HepG2 (cell line): ENCODE measurements around the gene IL21R. TPM values are rescaled to one million over a fixed set of nuclear protein-coding genes. Genes with fewer than 3 reads are reported as not detected.

ENCODE experiments used
- BRD4 ChIP-seq: sonication (generic); formaldehyde crosslinking; IDR thresholded peaks from 2 replicates; pipeline ENCODE4 v1.4.0; 2020; ENCODE audit warnings: missing genetic modification reagents
- CBX5 ChIP-seq: sonication (generic); formaldehyde crosslinking; IDR thresholded peaks from 2 replicates; pipeline ENCODE4 v1.4.0; 2020; ENCODE audit warnings: missing genetic modification reagents, borderline replicate concordance
- EHMT2 ChIP-seq: fragments of 200-600 bp; sonication (generic); IDR thresholded peaks from 2 replicates; pipeline ENCODE4 v1.7.0; 2017; ENCODE audit warnings: antibody characterized with exemption, low read depth, low read length, borderline replicate concordance
- ETV5 ChIP-seq: IDR thresholded peaks from 2 replicates; pipeline ENCODE4 v1.6.1; 2018; ENCODE audit warnings: missing biosample characterization, missing genetic modification reagents, inconsistent platforms, borderline replicate concordance
- FOSL2 ChIP-seq: sonication (generic); formaldehyde crosslinking; IDR thresholded peaks from 2 replicates; pipeline ENCODE4 v1.4.0; 2020; ENCODE audit warnings: missing genetic modification reagents
- JUND ChIP-seq: sonication (generic); formaldehyde crosslinking; IDR thresholded peaks from 2 replicates; pipeline ENCODE4 v1.8.0; 2022; ENCODE audit warnings: mild to moderate bottlenecking, missing genetic modification reagents
- MIER2 ChIP-seq: IDR thresholded peaks from 2 replicates; pipeline ENCODE4 v1.6.1; 2016; ENCODE audit warnings: missing biosample characterization, missing genetic modification reagents
- MIER3 ChIP-seq: IDR thresholded peaks from 2 replicates; pipeline ENCODE4 v1.6.1; 2016; ENCODE audit warnings: missing compliant biosample characterization, borderline replicate concordance
- NCOA1 ChIP-seq: sonication (generic); formaldehyde crosslinking; IDR thresholded peaks from 2 replicates; pipeline ENCODE4 v1.9.0; 2021; ENCODE audit warnings: missing genetic modification reagents
- NR2F6 ChIP-seq, 2 experiments: IDR thresholded peaks; 2 replicates each; pipeline ENCODE4 v1.6.1; 2016; ENCODE audit warnings: antibody characterized with exemption in 1 of 2, mild to moderate bottlenecking in 1 of 2
- RNF2 ChIP-seq: fragments of 450-650 bp; conservative IDR thresholded peaks from 2 replicates; pipeline ENCODE4 v1.6.1; 2016; ENCODE audit warnings: low read depth
- RXRB ChIP-seq: IDR thresholded peaks from 2 replicates; pipeline ENCODE4 v1.6.1; 2016; ENCODE audit warnings: borderline replicate concordance, missing genetic modification reagents, missing compliant biosample characterization
- SAP130 ChIP-seq: IDR thresholded peaks from 2 replicates; pipeline ENCODE4 v1.6.1; 2016; ENCODE audit warnings: low read depth
- SIX4 ChIP-seq: sonication (generic); formaldehyde crosslinking; IDR thresholded peaks from 2 replicates; pipeline ENCODE4 v1.4.0; 2020; ENCODE audit warnings: missing genetic modification reagents
- SMARCC2 ChIP-seq: fragments of 450-650 bp; IDR thresholded peaks from 2 replicates; pipeline ENCODE4 v1.6.1; 2017; ENCODE audit warnings: antibody characterized with exemption, mild to moderate bottlenecking
- SYNCRIP ChIP-seq: fragments of 200-400 bp; formaldehyde crosslinking; IDR thresholded peaks from 2 replicates; pipeline ENCODE4 v1.6.1; 2018; ENCODE audit warnings: mild to moderate bottlenecking, low read depth, low read length; ENCODE audit not compliant: insufficient read depth
- TARDBP ChIP-seq: sonication (generic); formaldehyde crosslinking; IDR thresholded peaks from 2 replicates; pipeline ENCODE4 v1.8.0; 2022; ENCODE audit warnings: mild to moderate bottlenecking, missing genetic modification reagents
- ZNF12 ChIP-seq: sonication (generic); formaldehyde crosslinking; IDR thresholded peaks from 2 replicates; pipeline ENCODE4 v1.5.0; 2020; ENCODE audit warnings: missing genetic modification reagents
- polyA plus RNA-seq, 8 experiments: library from polyadenylated mRNA; depleted of rRNA in 3 of 8; stranded (reverse) in 7 of 8; unstranded in 1 of 8; fragments of >200 nt; fragmentation: Illumina TruSeq in 4 of 8; extraction: Trizol in 4 of 8; gene quantifications; 2 replicates each; pipeline versions ENCODE4 v1.2.1 to v1.2.3, GENCODE V29; 2011 to 2016; ENCODE audit warnings: low read depth in 4 of 8, missing spikeins in 1 of 8, mixed read lengths in 1 of 8; ENCODE audit not compliant: insufficient read depth in 1 of 8
- total RNA-seq, 5 experiments: library from RNA; depleted of rRNA; stranded (reverse); fragments of >200 nt; fragmentation: Illumina TruSeq; extraction: Trizol; gene quantifications; 2 replicates each; pipeline ENCODE4 v1.2.3, GENCODE V29; 2016; ENCODE audit warnings: low read depth in 1 of 5
- TF ChIP-seq, protein P1 (sequence below): sonication (generic); formaldehyde crosslinking; IDR thresholded peaks from 2 replicates; pipeline ENCODE4 v1.5.1; 2020; ENCODE audit warnings: mild to moderate bottlenecking, moderate library complexity, missing genetic modification reagents
- TF ChIP-seq, protein P2 (sequence below): IDR thresholded peaks from 2 replicates; pipeline ENCODE4 v1.6.1; 2018; ENCODE audit warnings: missing genetic modification reagents, mild to moderate bottlenecking, missing compliant biosample characterization
- TF ChIP-seq, protein P3 (sequence below): sonication (generic); formaldehyde crosslinking; IDR thresholded peaks from 2 replicates; pipeline ENCODE4 v1.4.0; 2020; ENCODE audit warnings: missing genetic modification reagents
- TF ChIP-seq, protein P4 (sequence below): sonication (generic); formaldehyde crosslinking; IDR thresholded peaks from 2 replicates; pipeline ENCODE4 v1.4.0; 2020; ENCODE audit warnings: missing genetic modification reagents, low read depth, mild to moderate bottlenecking, borderline replicate concordance
- TF ChIP-seq, protein P5 (sequence below): IDR thresholded peaks from 2 replicates; pipeline ENCODE4 v1.4.0; 2020; ENCODE audit warnings: mild to moderate bottlenecking, missing genetic modification reagents

IL21R gene
- total and polyA plus RNA-seq, 2 of the 13 experiments (the other 11 are each of a cell fraction or from before 2014, with no cell fraction given), result 0.49 to 0.64 TPM

DNA sequence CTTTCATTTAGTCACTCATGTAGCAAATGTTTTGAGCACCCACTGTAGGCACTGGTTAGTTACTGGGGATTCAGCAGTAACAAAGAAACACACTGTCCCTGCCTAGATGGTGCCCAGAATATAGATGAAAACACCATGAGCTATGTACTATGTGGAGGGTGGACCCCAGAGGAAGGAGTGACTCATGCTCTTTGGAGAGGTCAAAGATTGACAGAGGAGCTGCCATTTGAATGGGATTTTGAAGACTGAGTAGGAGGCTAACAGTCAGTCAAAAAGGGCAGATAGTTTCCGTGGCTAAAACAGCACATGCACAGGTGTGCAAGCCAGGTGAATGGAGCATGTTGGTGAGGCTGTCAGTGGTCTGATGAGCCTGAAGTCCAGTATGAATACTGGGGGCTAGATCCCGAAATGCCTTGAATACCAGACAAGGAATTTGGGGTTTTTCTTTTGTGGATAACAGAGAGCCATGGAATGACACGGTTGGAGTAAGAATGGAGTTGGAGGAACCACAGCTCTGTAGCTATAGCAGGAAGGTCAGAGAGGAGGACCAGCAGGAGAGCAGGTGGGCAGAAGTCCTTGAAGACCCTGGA is 6.1 kb downstream of the IL21R start (continued):
- TF ChIP-seq, protein P1, sequence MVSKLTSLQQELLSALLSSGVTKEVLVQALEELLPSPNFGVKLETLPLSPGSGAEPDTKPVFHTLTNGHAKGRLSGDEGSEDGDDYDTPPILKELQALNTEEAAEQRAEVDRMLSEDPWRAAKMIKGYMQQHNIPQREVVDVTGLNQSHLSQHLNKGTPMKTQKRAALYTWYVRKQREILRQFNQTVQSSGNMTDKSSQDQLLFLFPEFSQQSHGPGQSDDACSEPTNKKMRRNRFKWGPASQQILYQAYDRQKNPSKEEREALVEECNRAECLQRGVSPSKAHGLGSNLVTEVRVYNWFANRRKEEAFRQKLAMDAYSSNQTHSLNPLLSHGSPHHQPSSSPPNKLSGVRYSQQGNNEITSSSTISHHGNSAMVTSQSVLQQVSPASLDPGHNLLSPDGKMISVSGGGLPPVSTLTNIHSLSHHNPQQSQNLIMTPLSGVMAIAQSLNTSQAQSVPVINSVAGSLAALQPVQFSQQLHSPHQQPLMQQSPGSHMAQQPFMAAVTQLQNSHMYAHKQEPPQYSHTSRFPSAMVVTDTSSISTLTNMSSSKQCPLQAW, result peak; percentile 51
- TF ChIP-seq MIER2 (CRISPR knock-in tag) (0 out of 2 replicates have a peak, but pooled peaks have one; percentile 60), CBX5 (CRISPR knock-in tag) (no peak), MIER3 (CRISPR knock-in tag) (0 out of 2 replicates have a peak, but pooled peaks have one; percentile 51), BRD4 (CRISPR knock-in tag) (no peak), TARDBP (CRISPR knock-in tag) (peak; percentile 16; the same call in 1 of the 2 replicates), NR2F6 (IDR thresholded peaks at IDR 0.05) (no peak; the same call in 1 of the 2 replicates), NR2F6 (CRISPR knock-in tag; IDR thresholded peaks at IDR 0.05) (peak; percentile 57), SMARCC2 (0 out of 2 replicates have a peak, but pooled peaks have one; percentile 4), RNF2 (peak; percentile 14; the same call in 1 of the 2 replicates), JUND (CRISPR knock-in tag) (peak; percentile 88), SYNCRIP (no peak), ZNF12 (CRISPR knock-in tag) (0 out of 2 replicates have a peak, but pooled peaks have one; percentile 10), EHMT2 (peak; percentile 41; the same call in 1 of the 2 replicates), NCOA1 (CRISPR knock-in tag) (0 out of 2 replicates have a peak, but pooled peaks have one; percentile 42), FOSL2 (CRISPR knock-in tag) (peak; percentile 96), SIX4 (no peak), ETV5 (CRISPR knock-in tag) (peak; percentile 22; the same call in 1 of the 2 replicates), SAP130 (peak; percentile 79), RXRB (CRISPR knock-in tag) (peak; percentile 52; the same call in 1 of the 2 replicates)
- TF ChIP-seq, protein P2, sequence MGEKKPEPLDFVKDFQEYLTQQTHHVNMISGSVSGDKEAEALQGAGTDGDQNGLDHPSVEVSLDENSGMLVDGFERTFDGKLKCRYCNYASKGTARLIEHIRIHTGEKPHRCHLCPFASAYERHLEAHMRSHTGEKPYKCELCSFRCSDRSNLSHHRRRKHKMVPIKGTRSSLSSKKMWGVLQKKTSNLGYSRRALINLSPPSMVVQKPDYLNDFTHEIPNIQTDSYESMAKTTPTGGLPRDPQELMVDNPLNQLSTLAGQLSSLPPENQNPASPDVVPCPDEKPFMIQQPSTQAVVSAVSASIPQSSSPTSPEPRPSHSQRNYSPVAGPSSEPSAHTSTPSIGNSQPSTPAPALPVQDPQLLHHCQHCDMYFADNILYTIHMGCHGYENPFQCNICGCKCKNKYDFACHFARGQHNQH, result 0 out of 2 replicates have a peak, but pooled peaks have one; percentile 51
- TF ChIP-seq, protein P3, sequence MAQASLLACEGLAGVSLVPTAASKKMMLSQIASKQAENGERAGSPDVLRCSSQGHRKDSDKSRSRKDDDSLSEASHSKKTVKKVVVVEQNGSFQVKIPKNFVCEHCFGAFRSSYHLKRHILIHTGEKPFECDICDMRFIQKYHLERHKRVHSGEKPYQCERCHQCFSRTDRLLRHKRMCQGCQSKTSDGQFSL (CRISPR knock-in tag), result no peak
- TF ChIP-seq, protein P4, sequence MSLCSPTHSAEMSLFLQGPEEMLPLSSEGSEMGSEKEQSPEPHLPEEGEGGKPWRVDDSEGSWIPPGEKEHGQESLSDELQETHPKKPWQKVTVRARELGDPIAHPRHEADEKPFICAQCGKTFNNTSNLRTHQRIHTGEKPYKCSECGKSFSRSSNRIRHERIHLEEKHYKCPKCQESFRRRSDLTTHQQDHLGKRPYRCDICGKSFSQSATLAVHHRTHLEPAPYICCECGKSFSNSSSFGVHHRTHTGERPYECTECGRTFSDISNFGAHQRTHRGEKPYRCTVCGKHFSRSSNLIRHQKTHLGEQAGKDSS (CRISPR knock-in tag), result 0 out of 2 replicates have a peak, but pooled peaks have one; percentile 29
- TF ChIP-seq, protein P5, sequence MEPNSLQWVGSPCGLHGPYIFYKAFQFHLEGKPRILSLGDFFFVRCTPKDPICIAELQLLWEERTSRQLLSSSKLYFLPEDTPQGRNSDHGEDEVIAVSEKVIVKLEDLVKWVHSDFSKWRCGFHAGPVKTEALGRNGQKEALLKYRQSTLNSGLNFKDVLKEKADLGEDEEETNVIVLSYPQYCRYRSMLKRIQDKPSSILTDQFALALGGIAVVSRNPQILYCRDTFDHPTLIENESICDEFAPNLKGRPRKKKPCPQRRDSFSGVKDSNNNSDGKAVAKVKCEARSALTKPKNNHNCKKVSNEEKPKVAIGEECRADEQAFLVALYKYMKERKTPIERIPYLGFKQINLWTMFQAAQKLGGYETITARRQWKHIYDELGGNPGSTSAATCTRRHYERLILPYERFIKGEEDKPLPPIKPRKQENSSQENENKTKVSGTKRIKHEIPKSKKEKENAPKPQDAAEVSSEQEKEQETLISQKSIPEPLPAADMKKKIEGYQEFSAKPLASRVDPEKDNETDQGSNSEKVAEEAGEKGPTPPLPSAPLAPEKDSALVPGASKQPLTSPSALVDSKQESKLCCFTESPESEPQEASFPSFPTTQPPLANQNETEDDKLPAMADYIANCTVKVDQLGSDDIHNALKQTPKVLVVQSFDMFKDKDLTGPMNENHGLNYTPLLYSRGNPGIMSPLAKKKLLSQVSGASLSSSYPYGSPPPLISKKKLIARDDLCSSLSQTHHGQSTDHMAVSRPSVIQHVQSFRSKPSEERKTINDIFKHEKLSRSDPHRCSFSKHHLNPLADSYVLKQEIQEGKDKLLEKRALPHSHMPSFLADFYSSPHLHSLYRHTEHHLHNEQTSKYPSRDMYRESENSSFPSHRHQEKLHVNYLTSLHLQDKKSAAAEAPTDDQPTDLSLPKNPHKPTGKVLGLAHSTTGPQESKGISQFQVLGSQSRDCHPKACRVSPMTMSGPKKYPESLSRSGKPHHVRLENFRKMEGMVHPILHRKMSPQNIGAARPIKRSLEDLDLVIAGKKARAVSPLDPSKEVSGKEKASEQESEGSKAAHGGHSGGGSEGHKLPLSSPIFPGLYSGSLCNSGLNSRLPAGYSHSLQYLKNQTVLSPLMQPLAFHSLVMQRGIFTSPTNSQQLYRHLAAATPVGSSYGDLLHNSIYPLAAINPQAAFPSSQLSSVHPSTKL, result peak; percentile 75
